Activated naive CD8-positive, alpha-beta T cell treated with anti-CD3 and anti-CD28 coated beads for 36 hours (primary cell): ENCODE results near the gene SELPLG. TPM values are rescaled to one million over a fixed set of nuclear protein-coding genes. Genes with fewer than 3 reads are reported as not detected.
A peak's percentile ranks its signal among the peaks of the same experiment; 100 is the strongest.

Source experiments
- DNase-seq: peaks from one replicate; pipeline ENCODE4 v3.0.0; 2021
- H3K27ac Mint-ChIP-seq: one replicate; pipeline ENCODE4 v1.8.0; 2022; ENCODE audit warnings: mild to moderate bottlenecking, moderate library complexity, mixed read lengths
- H3K27me3 Mint-ChIP-seq: one replicate; pipeline ENCODE4 v1.8.0; 2022; ENCODE audit warnings: mild to moderate bottlenecking, mixed read lengths
- H3K36me3 Mint-ChIP-seq: one replicate; pipeline ENCODE4 v1.8.0; 2021; ENCODE audit warnings: mild to moderate bottlenecking, mixed read lengths
- H3K4me1 Mint-ChIP-seq: one replicate; pipeline ENCODE4 v1.8.0; 2021; ENCODE audit warnings: mixed read lengths
- H3K4me3 Mint-ChIP-seq: one replicate; pipeline ENCODE4 v1.8.0; 2022; ENCODE audit warnings: mild to moderate bottlenecking, moderate library complexity, mixed read lengths
- H3K9me3 Mint-ChIP-seq: one replicate; pipeline ENCODE4 v1.8.0; 2022; ENCODE audit warnings: mixed read lengths
- total RNA-seq, 2 experiments: library from RNA; stranded (reverse); gene quantifications; one replicate each; pipeline ENCODE4 v1.2.3, GENCODE V29; 2021

The SELPLG gene, protein sequence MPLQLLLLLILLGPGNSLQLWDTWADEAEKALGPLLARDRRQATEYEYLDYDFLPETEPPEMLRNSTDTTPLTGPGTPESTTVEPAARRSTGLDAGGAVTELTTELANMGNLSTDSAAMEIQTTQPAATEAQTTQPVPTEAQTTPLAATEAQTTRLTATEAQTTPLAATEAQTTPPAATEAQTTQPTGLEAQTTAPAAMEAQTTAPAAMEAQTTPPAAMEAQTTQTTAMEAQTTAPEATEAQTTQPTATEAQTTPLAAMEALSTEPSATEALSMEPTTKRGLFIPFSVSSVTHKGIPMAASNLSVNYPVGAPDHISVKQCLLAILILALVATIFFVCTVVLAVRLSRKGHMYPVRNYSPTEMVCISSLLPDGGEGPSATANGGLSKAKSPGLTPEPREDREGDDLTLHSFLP
- total RNA-seq, result 10 to 100 TPM; 22.2 to 23.0 TPM

DNA sequence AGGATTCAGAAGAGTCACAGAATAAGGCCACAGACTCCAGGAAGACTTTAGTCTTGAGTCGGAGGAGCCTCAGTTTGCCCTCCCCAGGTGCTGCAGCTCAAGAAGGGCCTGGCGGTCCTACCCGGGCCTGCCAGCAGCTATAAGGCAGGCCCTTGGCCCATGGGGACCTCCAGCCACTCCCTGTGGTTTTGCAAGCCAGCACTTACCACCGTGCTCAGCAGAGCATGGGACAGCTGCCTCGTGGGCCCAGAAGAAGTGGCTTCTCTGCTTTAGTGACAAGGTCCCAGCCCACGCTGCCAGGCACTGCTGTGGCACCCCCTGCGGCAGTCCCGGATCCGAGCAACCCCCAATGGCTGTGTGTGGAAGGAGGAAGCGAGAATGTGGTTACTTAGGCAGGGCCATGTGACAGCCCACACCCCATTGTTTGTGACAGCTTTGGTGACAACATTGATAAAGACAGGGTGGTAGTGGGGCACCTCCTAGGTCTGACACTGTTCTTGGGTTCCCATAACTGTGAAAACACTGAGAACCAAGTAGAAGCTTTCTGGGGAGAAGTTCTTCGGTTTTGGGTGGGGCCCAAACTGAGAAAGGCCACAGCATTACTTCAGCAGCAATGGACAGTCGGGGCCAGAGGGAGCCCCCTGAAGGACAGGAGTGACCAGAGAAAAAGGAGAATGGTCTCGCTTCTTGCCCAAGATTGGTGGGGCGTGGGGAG, at the start of gene SELPLG:
TSS of gene SELPLG (minus strand) at position 361 of the 715 bp plus-strand sequence. CDS start 9,587 bp downstream, outside the sequence.
- Mint-ChIP-seq H3K27me3 (no peaks in the 10 kb centered on the region), H3K4me3 (peak within 1 kb of the TSS; percentile 90), H3K36me3 (peaks cover 26% of the 10 kb centered on the region), H3K27ac (peak within 1 kb of the TSS; percentile 97), H3K9me3 (peaks cover 2% of the 10 kb centered on the region), H3K4me1 (peaks cover 66% of the 10 kb centered on the region)
- DNase-seq, result peak; percentile 83

DNA sequence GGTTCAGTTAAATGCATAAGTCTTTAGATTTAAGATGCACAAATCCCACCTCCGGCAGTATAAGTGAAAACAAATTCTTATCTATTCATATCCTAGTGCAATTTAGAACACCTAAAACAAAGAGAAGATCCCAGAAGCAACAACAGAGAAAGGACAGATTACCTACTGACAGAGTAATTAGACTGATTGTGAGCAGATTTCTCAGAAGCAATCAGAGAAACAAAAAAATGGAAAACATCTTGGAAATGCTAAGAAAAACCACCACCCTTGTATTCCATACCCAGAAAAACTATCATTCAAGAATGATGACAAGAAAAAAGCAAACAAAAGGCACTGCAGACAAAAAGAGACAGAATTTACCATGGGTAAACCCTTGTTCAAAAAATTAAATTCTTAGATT, 47.6 kb upstream of the SELPLG start:
- Mint-ChIP-seq H3K27me3 (no peaks in the 10 kb centered on the region), H3K4me3 (no peak overlapping the region), H3K27ac (no peak overlapping the region), H3K4me1 (peaks cover 14% of the 10 kb centered on the region), H3K9me3 (no peaks in the 10 kb centered on the region), H3K36me3 (peaks cover 6% of the 10 kb centered on the region)
- DNase-seq, result no peak

DNA sequence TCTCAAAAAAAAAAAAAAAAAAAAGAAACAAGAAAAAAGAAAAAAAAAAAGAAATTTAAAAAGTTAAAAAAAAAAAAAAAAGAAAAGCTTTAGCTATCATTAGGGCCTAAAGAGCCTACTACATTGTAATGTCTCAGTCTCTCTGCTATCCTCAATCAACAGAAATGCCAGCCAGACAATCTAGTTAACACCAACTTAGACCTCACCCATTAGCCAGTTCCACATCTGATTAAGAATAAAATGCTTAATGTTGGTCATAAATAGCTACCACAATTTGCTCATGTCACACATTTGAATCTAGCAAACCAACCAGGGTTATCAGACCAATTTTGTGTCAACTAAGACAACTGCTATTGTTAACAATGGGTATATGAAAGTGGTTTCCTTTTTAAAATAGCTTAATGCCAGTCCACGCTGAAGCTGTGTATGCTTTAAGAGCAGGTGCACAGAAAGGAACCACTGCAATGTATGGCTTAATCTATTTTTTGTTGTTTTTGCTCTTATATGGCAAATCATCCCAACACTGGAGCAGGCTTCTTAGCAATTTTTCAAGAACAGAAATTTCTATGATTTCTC, 45.5 kb upstream of the SELPLG start:
- Mint-ChIP-seq H3K36me3 (peaks cover 12% of the 10 kb centered on the region), H3K9me3 (no peaks in the 10 kb centered on the region), H3K27me3 (no peaks in the 10 kb centered on the region), H3K27ac (no peak overlapping the region), H3K4me3 (no peak overlapping the region), H3K4me1 (peaks cover 7% of the 10 kb centered on the region)
- no peak for DNase-seq

DNA sequence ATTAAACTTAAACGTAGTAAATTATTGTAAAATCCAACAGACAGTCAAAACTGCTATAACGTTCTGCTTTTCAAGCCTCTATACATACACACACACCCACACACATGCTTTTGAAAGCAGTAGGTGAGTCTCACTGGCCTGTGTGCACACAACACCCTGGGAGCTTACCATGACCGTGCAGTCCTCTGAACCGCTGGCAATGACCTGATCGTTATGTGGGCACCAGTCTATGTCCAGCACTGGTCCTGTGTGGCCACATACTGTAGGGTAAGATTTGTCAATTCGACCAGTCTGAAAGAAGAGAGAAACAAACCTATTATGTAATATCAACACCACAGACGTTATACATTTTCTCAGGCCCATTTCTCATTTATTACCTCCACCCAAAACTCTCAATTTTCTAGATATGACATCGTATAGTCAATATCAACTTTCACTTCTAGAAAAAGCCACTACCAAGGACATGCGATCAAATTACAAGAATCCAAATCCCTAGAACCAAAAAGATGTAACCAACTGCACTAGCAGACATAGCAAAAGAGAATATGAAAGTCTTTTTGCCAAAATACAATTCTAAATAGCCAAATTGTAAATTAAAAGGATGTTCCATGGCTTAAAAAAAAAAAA, 44.5 kb upstream of the SELPLG start:
- no peaks in the 10 kb centered on the region for H3K27me3 Mint-ChIP-seq
- no peak for DNase-seq
- H3K4me3 Mint-ChIP-seq, result no peak overlapping the region
- peaks cover 13% of the 10 kb centered on the region for H3K36me3 Mint-ChIP-seq
- H3K9me3 Mint-ChIP-seq, result no peaks in the 10 kb centered on the region
- H3K4me1 Mint-ChIP-seq, result peaks cover 7% of the 10 kb centered on the region
- H3K27ac Mint-ChIP-seq, result peak overlapping the region; percentile 35

DNA sequence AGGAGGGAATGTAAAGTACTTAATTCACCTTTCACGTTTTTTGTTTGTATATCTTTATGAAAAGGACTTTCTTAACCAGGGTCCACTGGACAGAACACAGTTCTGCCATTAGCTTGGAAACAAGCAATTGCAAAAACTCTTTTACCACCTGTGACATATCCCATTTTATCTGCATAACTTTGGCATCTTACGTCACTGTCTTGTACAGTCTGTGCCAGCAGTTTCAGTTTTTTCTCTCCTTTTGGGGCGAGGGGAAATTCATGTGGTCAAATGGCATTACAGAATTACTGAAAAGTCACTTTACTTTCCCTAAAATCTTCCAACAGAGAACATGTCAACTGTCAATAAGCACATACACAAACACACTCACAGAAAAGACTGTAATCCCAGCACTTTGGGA, 43.7 kb upstream of the SELPLG start:
- H3K4me3 Mint-ChIP-seq, result no peak overlapping the region
- peaks cover 13% of the 10 kb centered on the region for H3K36me3 Mint-ChIP-seq
- H3K27me3 Mint-ChIP-seq, result no peaks in the 10 kb centered on the region
- no peak for DNase-seq
- H3K9me3 Mint-ChIP-seq, result no peaks in the 10 kb centered on the region
- peaks cover 7% of the 10 kb centered on the region for H3K4me1 Mint-ChIP-seq
- H3K27ac Mint-ChIP-seq, result no peak overlapping the region

DNA sequence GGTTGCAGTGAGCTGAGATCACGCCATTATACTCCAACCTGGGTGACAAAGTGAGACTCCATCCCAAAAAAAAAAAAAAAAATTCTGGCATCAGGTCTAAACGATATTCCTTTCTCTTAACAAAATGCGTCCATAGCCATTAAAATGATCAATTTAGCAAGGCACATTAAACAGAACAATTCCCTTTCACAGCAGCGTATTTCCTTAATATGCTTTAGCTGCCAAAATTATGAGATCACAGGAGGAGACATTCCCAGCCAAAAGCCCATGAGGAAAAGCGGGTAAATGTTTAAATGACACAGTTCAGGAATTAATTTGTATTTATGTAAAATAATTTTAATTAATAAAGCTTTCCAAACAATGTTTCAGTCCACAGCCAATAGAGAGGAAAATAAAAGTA, 43.0 kb upstream of the SELPLG start:
- no peak for DNase-seq
- Mint-ChIP-seq H3K4me1 (peaks cover 4% of the 10 kb centered on the region), H3K27ac (no peak overlapping the region), H3K9me3 (no peaks in the 10 kb centered on the region), H3K36me3 (peaks cover 16% of the 10 kb centered on the region), H3K4me3 (no peak overlapping the region), H3K27me3 (no peaks in the 10 kb centered on the region)

DNA sequence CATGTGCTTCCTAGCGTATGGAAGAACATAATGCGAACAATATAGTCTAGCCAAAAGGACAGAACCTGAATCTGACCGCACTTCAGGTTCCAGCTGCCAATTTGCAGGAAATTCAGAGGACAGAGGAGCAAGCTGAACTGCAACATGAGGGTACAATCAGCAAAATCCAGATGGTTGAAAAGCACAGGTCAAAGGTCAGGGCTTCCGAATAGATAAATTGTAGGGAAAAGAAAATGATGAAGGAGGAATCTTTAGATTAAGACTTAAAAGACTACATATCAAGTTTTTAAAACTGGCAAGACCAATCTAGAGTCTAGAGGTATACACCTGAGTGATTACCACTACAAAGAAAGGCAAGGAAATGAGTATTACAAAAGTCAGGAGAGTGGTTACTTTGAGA, 42.1 kb upstream of the SELPLG start:
- H3K4me3 Mint-ChIP-seq, result no peak overlapping the region
- H3K27me3 Mint-ChIP-seq, result no peaks in the 10 kb centered on the region
- peaks cover 4% of the 10 kb centered on the region for H3K4me1 Mint-ChIP-seq
- H3K36me3 Mint-ChIP-seq, result peaks cover 16% of the 10 kb centered on the region
- no peak overlapping the region for H3K27ac Mint-ChIP-seq
- H3K9me3 Mint-ChIP-seq, result no peaks in the 10 kb centered on the region
- no peak for DNase-seq

DNA sequence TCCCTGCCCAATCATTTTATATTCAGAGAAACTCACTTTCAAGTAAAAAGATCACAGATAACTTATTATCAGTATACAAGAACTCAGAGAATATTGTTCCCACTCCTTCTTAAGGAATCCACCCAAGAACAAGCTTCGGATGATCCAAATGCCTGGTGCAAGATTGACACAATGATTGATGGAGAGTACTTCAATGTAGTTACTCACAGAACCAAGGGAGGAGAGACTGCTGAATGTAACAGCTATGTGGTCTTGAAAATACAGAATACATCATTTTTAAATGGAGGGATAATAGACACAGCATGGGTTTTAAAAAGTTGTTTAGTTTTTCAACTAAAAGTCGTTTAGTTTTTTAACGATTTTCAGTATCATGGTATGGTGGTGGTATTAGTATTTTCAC, 38.4 kb upstream of the SELPLG start:
- Mint-ChIP-seq H3K27ac (no peak overlapping the region), H3K9me3 (no peaks in the 10 kb centered on the region), H3K4me1 (no peaks in the 10 kb centered on the region), H3K36me3 (peaks cover 13% of the 10 kb centered on the region), H3K27me3 (no peaks in the 10 kb centered on the region), H3K4me3 (no peak overlapping the region)
- DNase-seq, result no peak

DNA sequence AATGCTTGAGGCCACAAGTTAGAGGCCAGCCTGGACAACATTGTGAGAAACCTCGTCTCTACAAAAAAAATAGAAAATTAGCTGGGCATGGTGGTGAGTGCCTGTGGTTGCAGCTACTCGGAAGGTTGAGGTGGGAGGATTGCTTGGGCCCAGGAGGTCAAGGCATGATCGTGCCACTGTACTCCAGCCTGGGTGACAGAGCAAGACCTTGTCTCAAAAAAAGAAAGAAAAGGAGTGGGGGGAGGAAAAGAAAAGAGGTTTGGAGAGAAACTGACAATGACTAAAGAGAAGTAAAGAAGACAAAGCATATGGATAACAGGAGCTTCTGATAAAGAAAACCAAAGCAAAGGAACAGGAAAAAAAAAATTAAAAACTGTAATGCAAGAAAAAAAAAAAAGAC, 37.4 kb upstream of the SELPLG start:
- Mint-ChIP-seq H3K27me3 (no peaks in the 10 kb centered on the region), H3K27ac (no peak overlapping the region)

DNA sequence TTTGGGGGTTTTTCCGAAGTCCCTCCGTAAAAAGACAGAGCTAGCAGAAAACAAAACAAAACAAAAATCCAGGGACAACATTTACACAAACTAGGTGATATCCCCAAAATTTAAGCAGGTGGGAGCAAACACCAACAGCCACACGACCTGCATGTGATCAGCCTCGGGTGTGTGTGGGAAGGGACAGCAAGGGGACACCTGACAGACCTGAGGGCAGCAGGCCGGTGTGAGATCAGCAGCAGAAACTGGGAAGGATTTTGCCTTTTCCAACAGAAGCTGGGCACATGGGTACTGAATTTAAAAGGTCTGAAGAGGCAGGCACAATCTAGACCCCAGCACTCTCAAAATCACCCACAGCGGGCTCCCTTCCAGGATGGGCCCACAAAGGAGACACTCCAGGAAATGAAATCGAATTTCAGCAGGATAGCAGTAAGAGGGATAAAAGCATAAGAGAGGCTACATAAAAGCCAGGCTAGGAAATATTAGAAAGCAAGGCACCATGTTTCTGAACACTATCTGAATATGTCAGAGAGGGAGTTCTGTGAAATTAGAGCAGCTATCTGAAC, 36.5 kb upstream of the SELPLG start:
- no peaks in the 10 kb centered on the region for H3K9me3 Mint-ChIP-seq
- no peak overlapping the region for H3K27ac Mint-ChIP-seq
- DNase-seq, result no peak
- peaks cover 2% of the 10 kb centered on the region for H3K4me1 Mint-ChIP-seq
- H3K4me3 Mint-ChIP-seq, result no peak overlapping the region
- H3K27me3 Mint-ChIP-seq, result no peaks in the 10 kb centered on the region
- peaks cover 4% of the 10 kb centered on the region for H3K36me3 Mint-ChIP-seq

More for the DNA sequence above, 37.4 kb upstream of the SELPLG start:
- Mint-ChIP-seq H3K36me3 (peaks cover 10% of the 10 kb centered on the region), H3K9me3 (no peaks in the 10 kb centered on the region), H3K4me3 (no peak overlapping the region), H3K4me1 (no peaks in the 10 kb centered on the region)
- DNase-seq, result no peak

DNA sequence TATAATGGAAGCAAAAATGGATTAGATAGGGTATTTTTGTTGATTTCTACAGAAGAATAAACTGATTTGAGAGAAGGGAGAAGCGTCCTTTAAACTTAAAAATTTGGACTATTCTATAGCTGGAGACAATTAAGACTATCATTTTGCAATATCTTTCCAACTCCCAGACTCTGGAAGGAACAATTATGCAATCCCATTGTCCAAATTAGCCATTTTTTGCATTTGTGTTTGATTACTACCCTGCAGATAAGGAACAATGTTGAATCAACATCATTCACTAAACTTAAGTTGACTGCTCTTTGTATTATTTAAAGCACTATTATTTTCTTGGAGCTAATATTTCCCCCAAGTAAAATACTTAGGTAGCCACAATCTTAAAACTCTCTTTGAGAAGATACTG, 34.8 kb upstream of the SELPLG start:
- peaks cover 16% of the 10 kb centered on the region for H3K4me1 Mint-ChIP-seq
- no peak overlapping the region for H3K27ac Mint-ChIP-seq
- H3K4me3 Mint-ChIP-seq, result no peak overlapping the region
- H3K27me3 Mint-ChIP-seq, result no peaks in the 10 kb centered on the region
- DNase-seq, result no peak
- peaks cover 3% of the 10 kb centered on the region for H3K36me3 Mint-ChIP-seq
- H3K9me3 Mint-ChIP-seq, result no peaks in the 10 kb centered on the region

DNA sequence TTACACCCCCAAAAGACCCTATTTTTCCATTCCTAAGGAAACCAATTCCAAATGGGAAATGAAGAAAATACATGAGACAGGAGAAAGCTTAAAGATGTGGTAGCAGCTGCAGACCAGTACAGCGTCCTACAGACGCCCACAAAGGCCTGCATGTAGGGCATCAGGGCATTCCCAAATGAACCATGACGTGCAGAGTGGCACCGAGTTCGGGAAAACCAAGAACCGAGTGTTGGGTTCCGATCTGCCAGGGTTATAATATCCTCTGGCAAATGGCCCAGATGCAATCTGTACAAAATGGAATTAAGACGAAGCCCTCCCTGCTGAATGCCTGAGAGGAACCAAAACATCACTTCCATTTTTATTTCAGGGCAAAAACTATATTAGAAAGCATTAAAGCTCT, 34.4 kb upstream of the SELPLG start:
- Mint-ChIP-seq H3K27me3 (no peaks in the 10 kb centered on the region), H3K4me3 (no peak overlapping the region), H3K36me3 (peaks cover 3% of the 10 kb centered on the region), H3K4me1 (peaks cover 19% of the 10 kb centered on the region), H3K27ac (no peak overlapping the region), H3K9me3 (no peaks in the 10 kb centered on the region)
- no peak for DNase-seq

DNA sequence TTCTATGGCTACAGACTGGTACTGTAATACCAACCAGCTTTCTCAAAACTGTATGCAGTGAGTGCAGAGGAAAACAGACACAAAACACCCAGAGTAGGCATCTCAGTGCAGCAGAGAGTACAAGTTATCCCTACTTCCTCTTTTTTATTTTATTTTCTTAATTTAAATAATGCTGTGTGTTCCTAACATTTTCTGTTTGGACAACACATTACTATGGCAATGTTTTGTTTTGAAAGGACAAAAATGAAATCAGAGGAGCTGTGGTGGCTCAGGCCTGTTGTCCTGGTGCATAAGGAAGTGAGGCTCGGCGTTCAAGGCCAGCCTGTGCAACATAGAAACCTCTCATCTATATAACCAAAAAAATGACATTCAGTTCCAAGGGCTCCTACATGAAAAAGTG, 33.7 kb upstream of the SELPLG start:
- peaks cover 3% of the 10 kb centered on the region for H3K36me3 Mint-ChIP-seq
- H3K27me3 Mint-ChIP-seq, result no peaks in the 10 kb centered on the region

DNA sequence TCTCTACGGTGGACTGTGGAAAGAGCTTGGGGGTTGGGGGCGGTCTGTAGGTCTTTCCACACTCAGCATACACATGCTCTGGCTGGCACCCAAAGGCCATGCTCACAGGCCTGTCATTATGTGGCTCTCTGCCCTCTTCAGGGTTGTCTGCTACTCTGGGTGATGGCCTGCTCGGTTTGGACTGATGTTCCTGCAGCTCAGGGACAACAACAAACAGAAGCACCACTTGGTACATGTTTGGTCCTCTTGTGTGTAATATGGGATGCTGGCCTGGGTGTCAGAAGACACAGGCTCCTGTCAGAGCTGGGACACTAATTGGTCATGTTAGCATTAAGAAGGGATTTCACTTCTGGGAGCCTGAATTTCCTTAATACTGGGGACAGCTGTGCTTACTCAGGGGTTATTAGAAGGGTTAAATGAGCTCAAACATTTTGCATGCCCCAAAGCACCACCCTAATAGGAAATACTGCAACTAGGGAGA, 32.7 kb upstream of the SELPLG start:
- DNase-seq, result no peak
- H3K27ac Mint-ChIP-seq, result no peak overlapping the region
- no peaks in the 10 kb centered on the region for H3K9me3 Mint-ChIP-seq
- H3K27me3 Mint-ChIP-seq, result no peaks in the 10 kb centered on the region
- H3K36me3 Mint-ChIP-seq, result no peaks in the 10 kb centered on the region
- no peak overlapping the region for H3K4me3 Mint-ChIP-seq
- H3K4me1 Mint-ChIP-seq, result peaks cover 19% of the 10 kb centered on the region

More for the DNA sequence above, 33.7 kb upstream of the SELPLG start:
- Mint-ChIP-seq H3K4me3 (no peak overlapping the region), H3K27ac (no peak overlapping the region), H3K9me3 (no peaks in the 10 kb centered on the region), H3K4me1 (peaks cover 19% of the 10 kb centered on the region)
- no peak for DNase-seq
